ENCODE results near the gene PAX5.

GRCh38 chr9:36902080-36902716 is 131.9 kb downstream of the PAX5 start:
- no peak for TF ChIP-seq POLR2A (IDR thresholded peaks at IDR 0.05)
- TF ChIP-seq CTCF (IDR thresholded peaks at IDR 0.05): no peak
